ENCODE data around the gene PRODH.
"Not testable (repeated sequence)": the region's sequence is repeated elsewhere in the genome, so short reads cannot be mapped to it uniquely, and the experiment has no call there.

PRODH gene

GRCh38 chr22:18906410-18906745 is 29.7 kb downstream of the PRODH start:
- not testable (repeated sequence) for DNase-seq (ENCODE audit: low read depth in 3 of 3)

- DNase-seq (ENCODE audit: low read depth in 3 of 3) = no peak
Measured at GRCh38 chr22:18905540-18906409, 30.3 kb downstream of the PRODH start, which contains the start of gene DGCR6. Gene DGCR6, plus strand, starts transcription at chr22:18906320. Its CDS starts 55 bp downstream, at chr22:18906375.

GRCh38 chr22:18896037-18896657 is 39.9 kb downstream of the PRODH start:
- not testable (repeated sequence) for DNase-seq (ENCODE audit: low read depth in 3 of 3)

- DNase-seq (ENCODE audit: low read depth in 3 of 3) = not testable (repeated sequence)
Measured at GRCh38 chr22:18893775-18894174, 42.3 kb downstream of the PRODH start.

- not testable (repeated sequence) for DNase-seq (ENCODE audit: low read depth in 3 of 3)
Measured at GRCh38 chr22:18890510-18891192, 45.4 kb downstream of the PRODH start.

GRCh38 chr22:18888115-18888514 is 48.0 kb downstream of the PRODH start:
- no peak for DNase-seq (ENCODE audit: low read depth in 3 of 3)

GRCh38 chr22:18884465-18884864 is 51.6 kb downstream of the PRODH start:
- DNase-seq (ENCODE audit: low read depth in 3 of 3) = not testable (repeated sequence)

- peak in 1 of 3 experiments; percentile 36 for DNase-seq (ENCODE audit: low read depth in 3 of 3)
Measured at GRCh38 chr22:18881260-18881659, 54.8 kb downstream of the PRODH start.

All from stimulated activated CD4-positive, alpha-beta T cell treated with anti-CD3 and anti-CD28 coated beads, TNF-alpha, amount 100 ng/mL, for 4 hours (primary cell).